Sigmoid colon (tissue), 7 donors: ENCODE results near the gene SH3BP5. TPM values are rescaled to one million over a fixed set of nuclear protein-coding genes. Genes with fewer than 3 reads are reported as not detected.

Experiments
- DNase-seq: peaks from one replicate; pipeline ENCODE4 v3.0.0-alpha.2; 2019
- H3K27ac ChIP-seq, 4 donors: fragments of 200-600 bp; sonication (generic); one replicate each; pipeline ENCODE4 v1.5.1; 2016 to 2019; ENCODE audit warnings: mild to moderate bottlenecking in 1 of 4
- H3K27me3 ChIP-seq, 3 donors: fragments of 200-600 bp; sonication (generic); one replicate each; pipeline ENCODE4 v1.5.1; 2019; ENCODE audit warnings: mild to moderate bottlenecking in 1 of 3
- H3K36me3 ChIP-seq, 4 donors: fragments of 200-600 bp; sonication (generic); one replicate each; pipeline ENCODE4 v1.5.1; 2016 to 2019
- H3K4me1 ChIP-seq, 4 donors: fragments of 200-600 bp; sonication (generic); one replicate each; pipeline ENCODE4 v1.5.1; 2017 to 2019
- H3K4me3 ChIP-seq, 4 donors: fragments of 200-600 bp; sonication (generic); one replicate each; pipeline ENCODE4 v1.5.1; 2017 to 2019; ENCODE audit warnings: mild to moderate bottlenecking in 2 of 4, moderate library complexity in 1 of 4
- H3K9me3 ChIP-seq, 4 donors: fragments of 200-600 bp in 3 of 4; sonication (generic) in 3 of 4; one replicate each; pipeline versions ENCODE4 v1.5.1 to v1.6.1; 2013 to 2019
- EP300 ChIP-seq, 4 donors: sonication (generic); formaldehyde crosslinking; IDR thresholded peaks; one replicate each; pipeline ENCODE4 v1.6.1; 2017; ENCODE audit warnings: antibody characterized with exemption in 4 of 4
- POLR2A ChIP-seq, 2 donors: fragments of 450-650 bp; IDR thresholded peaks; one replicate each; pipeline ENCODE4 v1.6.1; 2016; ENCODE audit warnings: antibody characterized with exemption in 2 of 2, mild to moderate bottlenecking in 2 of 2, moderate library complexity in 2 of 2
- POLR2AphosphoS5 ChIP-seq, 4 donors: sonication (generic); formaldehyde crosslinking; IDR thresholded peaks; one replicate each; pipeline ENCODE4 v1.6.1; 2017; ENCODE audit warnings: antibody characterized with exemption in 4 of 4
- WGBS, 2 donors: extraction: QIAGEN DNeasy Blood & Tissue Kit; methylation state at CpG; one replicate each; pipeline ENCODE4 v1.1.7; 2013; 5-methylcytosine and 5-hydroxymethylcytosine counted together
- intact Hi-C: fragments of 100-400 bp; cut with DNase I; formaldehyde crosslinking; loops from one replicate; pipeline ENCODE4 v1.15.1; 2023
- polyA plus RNA-seq, 3 donors: library from polyadenylated mRNA; stranded (reverse); fragments of 200-250 nt; gene quantifications; one replicate each; pipeline ENCODE4 v1.2.3, GENCODE V29; 2013
- total RNA-seq, 4 donors: library from RNA; depleted of rRNA; stranded (reverse); fragments of >200 nt; gene quantifications; one replicate each; pipeline ENCODE4 v1.1.0, GENCODE V29; 2016
- TF ChIP-seq, protein P1 (sequence below), 4 experiments: fragments of 450-650 bp in 3 of 4; fragments of 200-600 bp in 1 of 4; IDR thresholded peaks; one replicate each; pipeline ENCODE4 v1.5.1; 2016 to 2019; ENCODE audit warnings: antibody characterized with exemption in 4 of 4, mild to moderate bottlenecking in 3 of 4, moderate library complexity in 2 of 4
- donor health status: healthy with polysubstance abuse.
- donor health status: Bipolar disorder and iron deficiency.
- donor health status: healthy.

SH3BP5 gene
- total and polyA plus RNA-seq, 7 donors, result 5.5 to 40.4 (median 31.2) TPM

DNA sequence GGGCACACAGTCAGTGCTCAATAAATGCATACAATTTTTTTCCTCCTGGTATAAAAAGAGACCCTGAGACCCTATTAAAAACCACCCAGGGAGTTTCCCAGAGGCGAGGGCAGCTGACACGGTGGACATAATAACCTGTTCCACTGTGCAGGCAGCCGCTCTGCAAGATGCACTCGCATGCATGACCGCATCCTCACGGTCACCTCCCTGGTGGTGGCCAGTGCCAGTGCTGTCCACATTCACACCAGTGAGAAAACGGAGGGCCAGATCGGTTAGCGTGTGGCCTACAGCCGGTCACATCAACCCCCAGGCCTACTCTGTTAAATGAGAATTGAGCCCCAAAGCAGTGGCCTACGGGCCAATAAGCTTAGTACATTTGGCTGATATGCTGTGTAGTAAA is 24.8 kb downstream of the SH3BP5 start:
- TF ChIP-seq EP300 (IDR thresholded peaks at IDR 0.05), result no peak
- TF ChIP-seq, protein P1, sequence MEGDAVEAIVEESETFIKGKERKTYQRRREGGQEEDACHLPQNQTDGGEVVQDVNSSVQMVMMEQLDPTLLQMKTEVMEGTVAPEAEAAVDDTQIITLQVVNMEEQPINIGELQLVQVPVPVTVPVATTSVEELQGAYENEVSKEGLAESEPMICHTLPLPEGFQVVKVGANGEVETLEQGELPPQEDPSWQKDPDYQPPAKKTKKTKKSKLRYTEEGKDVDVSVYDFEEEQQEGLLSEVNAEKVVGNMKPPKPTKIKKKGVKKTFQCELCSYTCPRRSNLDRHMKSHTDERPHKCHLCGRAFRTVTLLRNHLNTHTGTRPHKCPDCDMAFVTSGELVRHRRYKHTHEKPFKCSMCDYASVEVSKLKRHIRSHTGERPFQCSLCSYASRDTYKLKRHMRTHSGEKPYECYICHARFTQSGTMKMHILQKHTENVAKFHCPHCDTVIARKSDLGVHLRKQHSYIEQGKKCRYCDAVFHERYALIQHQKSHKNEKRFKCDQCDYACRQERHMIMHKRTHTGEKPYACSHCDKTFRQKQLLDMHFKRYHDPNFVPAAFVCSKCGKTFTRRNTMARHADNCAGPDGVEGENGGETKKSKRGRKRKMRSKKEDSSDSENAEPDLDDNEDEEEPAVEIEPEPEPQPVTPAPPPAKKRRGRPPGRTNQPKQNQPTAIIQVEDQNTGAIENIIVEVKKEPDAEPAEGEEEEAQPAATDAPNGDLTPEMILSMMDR (IDR thresholded peaks at IDR 0.05), result no peak
- no peak overlapping the region for H3K4me3 ChIP-seq
- peaks cover 0 to 1% (median 0%) of the 10 kb centered on the region in 4 donors for H3K9me3 ChIP-seq
- H3K4me1 ChIP-seq, result peaks cover 0 to 5% (median 0%) of the 10 kb centered on the region in 4 donors
- intact Hi-C loops, result no loop called here
- no peaks in the 10 kb centered on the region for H3K27me3 ChIP-seq
- peaks cover 0 to under 1% (median 0%) of the 10 kb centered on the region in 4 donors for H3K36me3 ChIP-seq
- peak; percentile 62 for DNase-seq
- H3K27ac ChIP-seq, result no peak overlapping the region
- 96 to 97% methylated on average over 11 of the region's 11 CpGs for WGBS, 2 donors

DNA sequence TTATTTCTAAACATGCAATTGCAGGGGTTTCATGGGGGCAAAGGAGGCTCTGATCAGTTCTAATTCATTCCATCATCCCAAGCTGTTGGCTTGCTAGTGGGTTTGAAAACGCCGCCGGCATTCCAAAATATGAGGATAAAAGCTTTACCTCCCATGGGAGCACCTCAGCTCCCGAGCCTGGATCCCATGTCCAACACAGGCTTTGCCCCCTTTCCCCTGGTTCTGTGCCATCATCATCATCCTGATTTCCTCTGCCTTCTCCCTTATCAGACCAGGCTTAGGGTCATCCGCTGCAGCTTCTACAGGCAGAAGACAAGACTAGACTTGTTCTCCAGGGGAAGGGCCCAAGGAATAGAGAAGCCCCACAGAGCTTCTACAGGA is 25.4 kb downstream of the SH3BP5 start:
- H3K4me1 ChIP-seq, result peaks cover 0 to 5% (median 0%) of the 10 kb centered on the region in 4 donors
- WGBS, 2 donors, result 96 to 97% methylated on average over 5 of the region's 5 CpGs
- H3K36me3 ChIP-seq, result peaks cover 0 to 7% (median 0%) of the 10 kb centered on the region in 4 donors
- intact Hi-C loops, result no loop called here
- H3K27ac ChIP-seq, result no peak overlapping the region
- H3K4me3 ChIP-seq, result no peak overlapping the region
- peaks cover 0 to 1% (median 0%) of the 10 kb centered on the region in 4 donors for H3K9me3 ChIP-seq
- TF ChIP-seq EP300 (IDR thresholded peaks at IDR 0.05), result no peak
- TF ChIP-seq, protein P1 (IDR thresholded peaks at IDR 0.05), result no peak
- TF ChIP-seq POLR2A (IDR thresholded peaks at IDR 0.05), result no peak
- TF ChIP-seq POLR2AphosphoS5 (IDR thresholded peaks at IDR 0.05), result no peak
- DNase-seq, result peak; percentile 51
- no peaks in the 10 kb centered on the region for H3K27me3 ChIP-seq

DNA sequence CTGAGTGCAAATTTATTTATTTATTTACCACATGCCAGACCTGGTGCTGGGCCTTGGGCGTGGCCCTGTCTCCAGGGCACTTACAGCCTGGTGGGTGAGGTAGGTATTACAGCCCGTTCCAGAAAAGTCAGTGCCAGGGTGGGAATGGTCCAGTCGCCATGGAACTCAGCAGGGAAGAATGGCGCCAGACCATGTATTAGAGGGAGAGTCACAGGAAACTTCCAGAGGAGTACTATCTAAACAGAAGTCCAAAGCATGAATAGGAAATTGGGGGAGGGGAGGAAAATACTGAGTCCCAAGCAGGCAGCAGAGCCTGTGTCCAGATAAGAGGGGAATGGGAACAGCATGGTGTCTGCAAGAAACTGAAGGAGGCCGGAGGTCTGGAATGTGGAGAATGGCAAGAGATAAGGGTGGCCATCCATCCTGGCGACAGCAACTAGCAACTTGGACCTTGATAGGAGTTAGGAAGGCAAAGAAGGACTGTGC is 27.0 kb downstream of the SH3BP5 start:
- Histone ChIP-seq H3K9me3 (peaks cover 0 to 1% (median 0%) of the 10 kb centered on the region in 4 donors), H3K27me3 (no peaks in the 10 kb centered on the region), H3K4me3 (no peak overlapping the region), H3K27ac (no peak overlapping the region), H3K36me3 (peaks cover 0 to 10% (median 0%) of the 10 kb centered on the region in 4 donors), H3K4me1 (no peaks in the 10 kb centered on the region)
- intact Hi-C loops, result no loop called here
- TF ChIP-seq, protein P1 (IDR thresholded peaks at IDR 0.05), result peak in 1 of 4 experiments; percentile 11
- no peak for TF ChIP-seq POLR2AphosphoS5 (IDR thresholded peaks at IDR 0.05)
- WGBS, 2 donors, result 83 to 84% methylated on average over 6 of the region's 6 CpGs
- peak; percentile 56 for DNase-seq

DNA sequence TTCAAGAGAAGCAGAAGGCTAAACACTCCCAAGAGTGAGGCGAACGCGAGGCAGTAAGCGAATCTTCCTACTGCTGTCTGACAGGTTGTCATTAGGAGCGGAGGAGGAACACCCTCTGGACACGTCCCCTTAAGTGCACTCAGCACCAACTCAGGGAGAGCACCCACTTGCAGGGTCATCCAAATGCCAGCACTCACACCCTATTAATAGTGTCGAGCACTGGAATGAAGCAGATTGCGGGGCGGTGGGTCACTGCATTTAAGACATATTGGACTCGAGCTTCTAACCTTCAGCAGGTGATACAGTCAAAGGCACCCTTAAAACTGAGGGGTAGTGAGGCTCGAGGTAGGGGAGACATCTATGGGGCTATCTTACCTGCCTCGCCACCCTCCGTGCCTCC is 28.7 kb downstream of the SH3BP5 start:
- H3K36me3 ChIP-seq, result peaks cover 0 to 10% (median 0%) of the 10 kb centered on the region in 4 donors
- 94 to 96% methylated on average over 13 of the region's 13 CpGs for WGBS, 2 donors
- no peaks in the 10 kb centered on the region for H3K27me3 ChIP-seq
- peaks cover 0 to 1% (median 0%) of the 10 kb centered on the region in 4 donors for H3K9me3 ChIP-seq
- intact Hi-C loops, result no loop called here
- peak; percentile 44 for DNase-seq
- no peak overlapping the region for H3K27ac ChIP-seq
- H3K4me1 ChIP-seq, result no peaks in the 10 kb centered on the region
- no peak overlapping the region for H3K4me3 ChIP-seq
- TF ChIP-seq POLR2AphosphoS5 (IDR thresholded peaks at IDR 0.05) (no peak), EP300 (IDR thresholded peaks at IDR 0.05) (no peak), POLR2A (IDR thresholded peaks at IDR 0.05) (no peak)
- TF ChIP-seq, protein P1 (IDR thresholded peaks at IDR 0.05), result no peak

DNA sequence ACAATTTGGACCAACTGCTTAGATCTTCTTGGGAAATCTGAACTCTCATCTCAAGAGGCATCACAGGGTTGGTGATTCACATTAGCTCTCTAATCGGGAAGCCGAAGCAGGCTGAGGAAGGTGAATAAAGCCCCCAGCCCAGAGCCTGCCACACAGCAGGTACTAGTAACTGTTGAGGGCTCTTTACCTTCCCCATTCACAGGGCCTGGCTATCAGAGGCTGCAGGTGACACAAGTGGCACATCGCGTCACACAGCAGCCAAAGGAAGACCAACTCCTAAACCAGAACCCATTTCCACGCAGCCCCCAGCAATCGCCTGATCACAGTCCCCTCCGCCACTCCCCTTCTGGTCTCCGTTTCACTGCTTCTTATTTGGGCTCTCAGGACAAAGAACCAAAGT is 29.2 kb downstream of the SH3BP5 start:
- H3K4me1 ChIP-seq, result no peaks in the 10 kb centered on the region

More for the DNA sequence above, 29.2 kb downstream of the SH3BP5 start:
- intact Hi-C loops, result no loop called here
- H3K27ac ChIP-seq, result no peak overlapping the region
- WGBS, 2 donors, result 88 to 97% methylated on average over 8 of the region's 8 CpGs
- H3K4me3 ChIP-seq, result no peak overlapping the region
- DNase-seq, result peak; percentile 51
- H3K36me3 ChIP-seq, result peaks cover 0 to 10% (median 0%) of the 10 kb centered on the region in 4 donors
- H3K9me3 ChIP-seq, result no peaks in the 10 kb centered on the region
- H3K27me3 ChIP-seq, result no peaks in the 10 kb centered on the region
- TF ChIP-seq POLR2A (IDR thresholded peaks at IDR 0.05), result no peak
- no peak for TF ChIP-seq POLR2AphosphoS5 (IDR thresholded peaks at IDR 0.05)
- TF ChIP-seq, protein P1 (IDR thresholded peaks at IDR 0.05), result no peak
- TF ChIP-seq EP300 (IDR thresholded peaks at IDR 0.05), result no peak
